DOHH2 (cell line): ENCODE data around the gene PAPOLB.

ENCODE experiments used
- H3F3A ChIP-seq: fragments of 200-600 bp; sonication (generic), shearing (Covaris generic); 2 replicates; pipeline ENCODE4 v1.6.0; 2016; ENCODE audit warnings: antibody characterized with exemption, mild to moderate bottlenecking; ENCODE audit not compliant: control insufficient read depth, insufficient read depth
- H3K27ac ChIP-seq: fragments of 200-600 bp; sonication (generic); 2 replicates; pipeline ENCODE4 v1.5.1; 2014; ENCODE audit warnings: low read depth, mild to moderate bottlenecking, low read length, moderate library complexity
- H3K27me3 ChIP-seq: fragments of 200-600 bp; sonication (generic); 2 replicates; pipeline ENCODE4 v1.6.1; 2014; ENCODE audit warnings: mild to moderate bottlenecking, low read length, mixed read lengths; ENCODE audit not compliant: control insufficient read depth
- H3K36me3 ChIP-seq: fragments of 200-600 bp; sonication (generic); 2 replicates; pipeline ENCODE4 v1.6.1; 2014; ENCODE audit warnings: mild to moderate bottlenecking, low read length, moderate library complexity, mixed read lengths; ENCODE audit not compliant: control insufficient read depth
- H3K4me1 ChIP-seq: fragments of 200-600 bp; sonication (generic); 2 replicates; pipeline ENCODE4 v1.6.1; 2014; ENCODE audit warnings: mild to moderate bottlenecking, low read length, mixed read lengths; ENCODE audit not compliant: control insufficient read depth
- H3K4me2 ChIP-seq: fragments of 200-600 bp; sonication (generic); 2 replicates; pipeline ENCODE4 v1.6.0; 2014; ENCODE audit warnings: mild to moderate bottlenecking, low read length, moderate library complexity
- H3K4me3 ChIP-seq: fragments of 200-600 bp; sonication (generic); 2 replicates; pipeline ENCODE4 v1.5.1; 2014; ENCODE audit warnings: mild to moderate bottlenecking, low read length, mixed read lengths
- H3K79me2 ChIP-seq: fragments of 200-600 bp; sonication (generic); 2 replicates; pipeline ENCODE4 v1.6.1; 2014; ENCODE audit warnings: mild to moderate bottlenecking, low read length, mixed read lengths; ENCODE audit not compliant: control insufficient read depth
- H3K9me2 ChIP-seq: fragments of 200-600 bp; sonication (generic); replicated peaks from 2 replicates; pipeline ENCODE4 v1.6.1; 2014; ENCODE audit warnings: mild to moderate bottlenecking, low read length, mixed read lengths; ENCODE audit not compliant: control insufficient read depth
- H3K9me3 ChIP-seq: fragments of 200-600 bp; sonication (generic); 2 replicates; pipeline ENCODE4 v1.6.1; 2014; ENCODE audit warnings: antibody characterized with exemption, low read length, mixed read lengths; ENCODE audit not compliant: control insufficient read depth, insufficient read depth
- H4K20me1 ChIP-seq: fragments of 200-600 bp; sonication (generic); 2 replicates; pipeline ENCODE4 v1.6.0; 2014; ENCODE audit warnings: low read depth, mild to moderate bottlenecking, antibody characterized with exemption, low read length, moderate library complexity; ENCODE audit not compliant: control insufficient read depth, insufficient read depth
- CTCF ChIP-seq: fragments of 200-600 bp; sonication (generic); IDR thresholded peaks from one replicate; pipeline ENCODE4 v1.5.1; 2014; ENCODE audit warnings: antibody characterized with exemption, mild to moderate bottlenecking, low read depth, low read length; ENCODE audit not compliant: poor library complexity, severe bottlenecking
- EZH2phosphoT487 ChIP-seq: fragments of 200-600 bp; sonication (generic); IDR thresholded peaks from 2 replicates; pipeline ENCODE4 v1.6.1; 2017; ENCODE audit warnings: borderline replicate concordance, mild to moderate bottlenecking, antibody characterized with exemption, low read length, moderate library complexity, mixed read lengths

PAPOLB gene

GRCh38 chr7:4905171-4905570, 43.3 kb upstream of the PAPOLB start:
- H3K36me3 ChIP-seq: no peaks in the 10 kb centered on the region
- no peak overlapping the region for H3K4me2 ChIP-seq
- H3K4me3 ChIP-seq: no peak overlapping the region
- no peaks in the 10 kb centered on the region for H3K9me3 ChIP-seq
- H3K27me3 ChIP-seq: no peaks in the 10 kb centered on the region
- no peaks in the 10 kb centered on the region for H3F3A ChIP-seq
- H3K27ac ChIP-seq: no peak overlapping the region
- no peaks in the 10 kb centered on the region for H3K9me2 ChIP-seq
- no peaks in the 10 kb centered on the region for H4K20me1 ChIP-seq
- TF ChIP-seq CTCF (no peak), EZH2phosphoT487 (no peak)
- H3K79me2 ChIP-seq: no peaks in the 10 kb centered on the region
- peaks cover 2% of the 10 kb centered on the region; the same call in 1 of the 2 replicates for H3K4me1 ChIP-seq

GRCh38 chr7:4904346-4904745, 42.5 kb upstream of the PAPOLB start:
- no peaks in the 10 kb centered on the region for H4K20me1 ChIP-seq
- TF ChIP-seq CTCF (no peak), EZH2phosphoT487 (no peak)
- H3K4me3 ChIP-seq: no peak overlapping the region
- H3K36me3 ChIP-seq: no peaks in the 10 kb centered on the region
- H3K4me1 ChIP-seq: peaks cover 2% of the 10 kb centered on the region; the same call in 1 of the 2 replicates
- no peaks in the 10 kb centered on the region for H3K9me3 ChIP-seq
- no peaks in the 10 kb centered on the region for H3K9me2 ChIP-seq
- no peaks in the 10 kb centered on the region for H3F3A ChIP-seq
- H3K4me2 ChIP-seq: no peak overlapping the region
- no peaks in the 10 kb centered on the region for H3K27me3 ChIP-seq
- H3K79me2 ChIP-seq: no peaks in the 10 kb centered on the region
- no peak overlapping the region for H3K27ac ChIP-seq

GRCh38 chr7:4895766-4896165, 33.9 kb upstream of the PAPOLB start:
- H3K4me1 ChIP-seq: no peaks in the 10 kb centered on the region
- no peaks in the 10 kb centered on the region for H3K27me3 ChIP-seq
- H3K36me3 ChIP-seq: no peaks in the 10 kb centered on the region
- no peaks in the 10 kb centered on the region for H3K9me2 ChIP-seq
- no peak overlapping the region for H3K4me3 ChIP-seq
- H3K79me2 ChIP-seq: no peaks in the 10 kb centered on the region
- no peak overlapping the region for H3K27ac ChIP-seq
- no peaks in the 10 kb centered on the region for H3K9me3 ChIP-seq
- no peaks in the 10 kb centered on the region for H3F3A ChIP-seq
- no peak for TF ChIP-seq EZH2phosphoT487
- no peak for TF ChIP-seq CTCF
- no peaks in the 10 kb centered on the region for H4K20me1 ChIP-seq
- H3K4me2 ChIP-seq: no peak overlapping the region

- no peak overlapping the region for H3K4me3 ChIP-seq
- H3K9me3 ChIP-seq: no peaks in the 10 kb centered on the region
- no peak overlapping the region for H3K27ac ChIP-seq
- no peaks in the 10 kb centered on the region for H3K79me2 ChIP-seq
- H3K9me2 ChIP-seq: no peaks in the 10 kb centered on the region
- H4K20me1 ChIP-seq: no peaks in the 10 kb centered on the region
- H3F3A ChIP-seq: no peaks in the 10 kb centered on the region
- H3K27me3 ChIP-seq: no peaks in the 10 kb centered on the region
- no peak overlapping the region for H3K4me2 ChIP-seq
- H3K36me3 ChIP-seq: no peaks in the 10 kb centered on the region
- TF ChIP-seq CTCF (no peak), EZH2phosphoT487 (no peak)
- no peaks in the 10 kb centered on the region for H3K4me1 ChIP-seq
Measured at GRCh38 chr7:4894482-4894881, 32.7 kb upstream of the PAPOLB start.
